K562 (cell line): Measurements from ENCODE around the gene ITGA3. TPM values are rescaled to one million over a fixed set of nuclear protein-coding genes. Genes with fewer than 3 reads are reported as not detected.

ENCODE experiments used
- ATAC-seq: fragments of 200-7000 bp; cut with Tn5 transposase; 3 replicates; pipeline ENCODE4 v1.9.1; 2020; ENCODE audit warnings: moderate library complexity
- BruUV-seq: library from RNA; stranded (reverse); fragments of 400-500 nt; replicated peaks from 2 replicates; lab custom pipeline; 2021; lab: Mats Ljungman, UMichigan
- CTCF ChIA-PET: fragments of 300-600 bp; formaldehyde crosslinking; extraction: SDS; loops from one replicate; lab custom pipeline; 2021; ENCODE audit warnings: low intra/inter-chr PET ratio; lab: Yijun Ruan, JAX
- POLR2A ChIA-PET: fragments of 300-600, 350-650 bp; sonication (Branson Sonifier 250); formaldehyde crosslinking; extraction: SDS; loops from one replicate; lab custom pipeline; 2021; ENCODE audit warnings: antibody characterized with exemption, inconsistent platforms; lab: Yijun Ruan, JAX
- DNase-seq, 4 experiments: peaks; one replicate each; pipeline versions ENCODE4 v3.0.0 to v3.0.0-alpha.2; 2011 to 2018; ENCODE audit warnings: low spot score in 3 of 4, mixed read lengths in 3 of 4; ENCODE audit errors: extremely low read depth in 1 of 4
- FAIRE-seq: peaks from 2 replicates; lab custom pipeline; 2011; peaks lifted over from hg19 to GRCh38; lab: Jason Lieb, UNC
- H2AFZ ChIP-seq: 2 replicates; pipeline ENCODE4 v1.6.0; 2011; ENCODE audit warnings: low read depth, low read length, control low read depth, inconsistent platforms
- H3K27ac ChIP-seq: fragments of 200-600 bp; 3 replicates; pipeline ENCODE4 v1.8.0; 2011; ENCODE audit warnings: low read depth, mild to moderate bottlenecking, control low read depth, inconsistent platforms, low read length, moderate library complexity, mixed read lengths; ENCODE audit errors: extremely low read depth
- H3K27me3 ChIP-seq, 2 experiments: fragments of 300-600 bp in 1 of 2; 2 replicates in 1 of 2; 3 replicates in 1 of 2; pipeline versions ENCODE4 v1.6.0 to v1.8.0; 2011; ENCODE audit warnings: inconsistent platforms in 2 of 2, low read length in 2 of 2, mild to moderate bottlenecking in 1 of 2, mixed read lengths in 1 of 2, moderate library complexity in 1 of 2; ENCODE audit not compliant: control insufficient read depth in 2 of 2, insufficient read depth in 2 of 2
- H3K36me3 ChIP-seq: fragments of 300-600 bp; 3 replicates; pipeline ENCODE4 v1.8.0; 2011; ENCODE audit warnings: mild to moderate bottlenecking, low read length, inconsistent platforms; ENCODE audit not compliant: control insufficient read depth, insufficient read depth
- H3K4me1 ChIP-seq, 2 experiments: fragments of 200-600 bp in 1 of 2; replicated peaks in 1 of 2; 2 replicates in 1 of 2; 3 replicates in 1 of 2; pipeline versions ENCODE4 v1.5.1 to v1.8.0; 2011; ENCODE audit warnings: inconsistent platforms in 2 of 2, low read length in 2 of 2, mild to moderate bottlenecking in 1 of 2, mixed read lengths in 1 of 2, moderate library complexity in 1 of 2; ENCODE audit not compliant: control insufficient read depth in 2 of 2, insufficient read depth in 2 of 2
- H3K4me2 ChIP-seq: 2 replicates; pipeline ENCODE4 v1.6.1; 2011; ENCODE audit warnings: low read length, control low read depth, inconsistent platforms, mixed read lengths; ENCODE audit not compliant: insufficient read depth
- H3K4me3 ChIP-seq: fragments of 200-600 bp; sonication (generic), shearing (Covaris generic); 2 replicates; pipeline ENCODE4 v1.5.1; 2016; ENCODE audit warnings: control low read depth, inconsistent platforms
- H3K79me2 ChIP-seq: fragments of 200-600 bp; 3 replicates; pipeline ENCODE4 v1.8.0; 2011; ENCODE audit warnings: low read length, inconsistent platforms; ENCODE audit not compliant: control insufficient read depth, insufficient read depth
- H3K9ac ChIP-seq, 2 experiments: 2 replicates each; pipeline versions ENCODE4 v1.6.0 to v1.6.1; 2011; ENCODE audit warnings: low read depth in 2 of 2, low read length in 2 of 2, control low read depth in 1 of 2, inconsistent platforms in 1 of 2, mild to moderate bottlenecking in 1 of 2, mixed read lengths in 1 of 2; ENCODE audit not compliant: insufficient read depth in 1 of 2
- H3K9me1 ChIP-seq: one replicate; pipeline ENCODE4 v1.6.0; 2011; ENCODE audit warnings: inconsistent platforms, mild to moderate bottlenecking, low read length, moderate library complexity; ENCODE audit not compliant: control insufficient read depth, insufficient read depth
- H3K9me3 ChIP-seq: replicated peaks from 2 replicates; pipeline ENCODE4 v1.5.1; 2011; ENCODE audit warnings: low read depth, low read length, inconsistent platforms; ENCODE audit not compliant: control insufficient read depth, insufficient read depth
- H4K20me1 ChIP-seq: replicated peaks from 2 replicates; pipeline ENCODE4 v1.6.1; 2011; ENCODE audit warnings: low read length, inconsistent platforms, mixed read lengths; ENCODE audit not compliant: control insufficient read depth, insufficient read depth
- ARHGAP35 ChIP-seq: fragments of 450-650 bp; IDR thresholded peaks from 2 replicates; pipeline ENCODE4 v1.6.1; 2018; ENCODE audit not compliant: partially characterized antibody
- CEBPG ChIP-seq, 3 experiments: fragments of 200-800 bp in 1 of 3; sonication (Bioruptor generic) in 1 of 3; sonication (generic) in 1 of 3; formaldehyde crosslinking in 1 of 3; IDR thresholded peaks in 2 of 3; conservative IDR thresholded peaks in 1 of 3; 2 replicates each; pipeline versions ENCODE4 v1.6.1 to v1.8.0; 2016 to 2022; ENCODE audit warnings: missing compliant biosample characterization in 2 of 3, missing genetic modification characterization in 2 of 3, mild to moderate bottlenecking in 1 of 3, missing genetic modification reagents in 1 of 3
- CREM ChIP-seq: IDR thresholded peaks from 2 replicates; pipeline ENCODE4 v1.6.1; 2014; ENCODE audit warnings: antibody characterized with exemption, low read depth
- CTBP1 ChIP-seq: fragments of 450-650 bp; IDR thresholded peaks from 2 replicates; pipeline ENCODE4 v1.6.1; 2016; ENCODE audit warnings: borderline replicate concordance
- ELF2 ChIP-seq: fragments of 250-450 bp; sonication (Bioruptor Pico); IDR thresholded peaks from 2 replicates; pipeline ENCODE4 v1.5.0; 2021; ENCODE audit warnings: mild to moderate bottlenecking
- ELF4 ChIP-seq: fragments of 450-650 bp; formaldehyde crosslinking; IDR thresholded peaks from 2 replicates; pipeline ENCODE4 v1.4.0; 2022; ENCODE audit warnings: missing genetic modification characterization
- FOXM1 ChIP-seq, 2 experiments: fragments of 450-650 bp in 1 of 2; sonication (generic) in 1 of 2; formaldehyde crosslinking in 1 of 2; IDR thresholded peaks; 2 replicates each; pipeline versions ENCODE4 v1.6.1 to v1.9.0; 2017 to 2022; ENCODE audit warnings: low read depth in 2 of 2, mild to moderate bottlenecking in 2 of 2, missing genetic modification reagents in 1 of 2, moderate library complexity in 1 of 2
- PCBP1 ChIP-seq: fragments of 200-400 bp; formaldehyde crosslinking; IDR thresholded peaks from 2 replicates; pipeline ENCODE4 v1.6.1; 2018; ENCODE audit warnings: mild to moderate bottlenecking, low read depth, low read length; ENCODE audit not compliant: poor library complexity, severe bottlenecking
- POLR2G ChIP-seq: fragments of 200-400 bp; formaldehyde crosslinking; IDR thresholded peaks from 2 replicates; pipeline ENCODE4 v1.6.1; 2017; ENCODE audit warnings: low read depth, mild to moderate bottlenecking, antibody characterized with exemption, low read length, moderate library complexity
- PURB ChIP-seq: sonication (generic); formaldehyde crosslinking; IDR thresholded peaks from 2 replicates; pipeline ENCODE4 v1.9.0; 2021; ENCODE audit warnings: low read depth, mild to moderate bottlenecking, missing genetic modification reagents
- RAD21 ChIP-seq, 2 experiments: fragments of 250-450 bp in 1 of 2; fragments of 450-650 bp in 1 of 2; sonication (Bioruptor Pico) in 1 of 2; formaldehyde crosslinking in 1 of 2; IDR thresholded peaks in 1 of 2; conservative IDR thresholded peaks in 1 of 2; 2 replicates each; pipeline versions ENCODE4 v1.4.0 to v1.8.0; 2020 to 2022; ENCODE audit warnings: mild to moderate bottlenecking in 2 of 2, moderate library complexity in 1 of 2
- SMARCE1 ChIP-seq: fragments of 450-650 bp; IDR thresholded peaks from 2 replicates; pipeline ENCODE4 v1.7.1; 2016; ENCODE audit warnings: mild to moderate bottlenecking
- TRIM25 ChIP-seq: fragments of 450-650 bp; IDR thresholded peaks from 2 replicates; pipeline ENCODE4 v1.7.0; 2016; ENCODE audit warnings: borderline replicate concordance
- ZBTB33 ChIP-seq: sonication (generic); formaldehyde crosslinking; IDR thresholded peaks from 2 replicates; pipeline ENCODE4 v1.8.1; 2023; ENCODE audit warnings: mild to moderate bottlenecking, missing genetic modification reagents
- ZC3H11A ChIP-seq: IDR thresholded peaks from 2 replicates; pipeline ENCODE4 v1.6.1; 2012; ENCODE audit warnings: low read depth, low read length, improper control_type of control experiment
- ZKSCAN3 ChIP-seq: fragments of 250-450 bp; sonication (Bioruptor Pico); IDR thresholded peaks from 2 replicates; pipeline ENCODE4 v1.4.0; 2020
- ZNF282 ChIP-seq: sonication (generic); formaldehyde crosslinking; IDR thresholded peaks from 2 replicates; pipeline ENCODE4 v1.8.1; 2023; ENCODE audit warnings: missing genetic modification reagents
- ZNF707 ChIP-seq: fragments of 250-450 bp; sonication (Bioruptor Pico); conservative IDR thresholded peaks from 2 replicates; pipeline ENCODE4 v1.8.0; 2022; ENCODE audit warnings: inconsistent platforms, mild to moderate bottlenecking, moderate library complexity
- ZNF785 ChIP-seq: fragments of 250-450 bp; sonication (Bioruptor Pico); IDR thresholded peaks from 2 replicates; pipeline ENCODE4 v1.4.0; 2020; ENCODE audit warnings: mild to moderate bottlenecking
- WGBS: fragments of 100-300 bp; shearing (Covaris generic); methylation state at CpG from one replicate; pipeline ENCODE4 v1.1.6; 2016; ENCODE audit warnings: low coverage, mixed read lengths; ENCODE audit not compliant: insufficient coverage; ENCODE audit errors: missing lambda C conversion rate; 5-methylcytosine and 5-hydroxymethylcytosine counted together
- in situ Hi-C: fragments of 300-500 bp; cut with MboI; formaldehyde crosslinking; loops from 4 replicates; pipeline ENCODE4 v1.15.0; 2018; ENCODE audit warnings: inconsistent platforms, mixed read lengths
- intact Hi-C: fragments of 100-400 bp; cut with micrococcal nuclease; formaldehyde crosslinking; loops from 2 replicates; pipeline ENCODE4 v1.14.2; 2022
- polyA plus RNA-seq, 8 experiments: library from polyadenylated mRNA; depleted of rRNA in 4 of 8; stranded (reverse) in 5 of 8; unstranded in 3 of 8; fragments of >200 nt; fragmentation: Nextera tagmentation in 2 of 8; fragmentation: Illumina TruSeq in 1 of 8; extraction: Ambion mirVana in 2 of 8; extraction: Trizol in 1 of 8; gene quantifications; 2 replicates each; pipeline versions ENCODE4 v1.2.1 to v1.2.3, GENCODE V29; 2011 to 2014; ENCODE audit warnings: inconsistent platforms in 1 of 8, missing spikeins in 1 of 8
- total RNA-seq, 7 experiments: library from RNA; depleted of rRNA in 6 of 7; stranded (reverse); fragments of >200 nt in 6 of 7; fragmentation: Illumina TruSeq in 2 of 7; extraction: Trizol in 2 of 7; gene quantifications; 2 replicates each; pipeline versions ENCODE4 v1.2.1 to v1.2.3, GENCODE V29; 2011 to 2021; ENCODE audit warnings: low replicate concordance in 1 of 7

ITGA3 gene
- total and polyA plus RNA-seq, 9 of the 15 experiments (the other 6 are each of a cell fraction or from before 2014, with no cell fraction given), result 0.03 to 0.75 (median 0.14) TPM; not detected in 2

- peaks cover 20 to 30% of the 10 kb centered on the region in 2 experiments; a peak in 4 of 5 replicates for H3K27me3 ChIP-seq
- TF ChIP-seq PURB (no peak), ZNF282 (CRISPR knock-in tag) (no peak), ELF2 (CRISPR knock-in tag) (0 out of 2 replicates have a peak, but pooled peaks have one; percentile 35), ZBTB33 (CRISPR knock-in tag) (0 out of 2 replicates have a peak, but pooled peaks have one; percentile 4), FOXM1 (IDR thresholded peaks at IDR 0.05; ENCODE audit: low read depth) (no peak), FOXM1 (CRISPR knock-in tag; IDR thresholded peaks at IDR 0.05; ENCODE audit: low read depth) (no peak), ZKSCAN3 (no peak), RAD21 (CRISPR knock-in tag; conservative IDR thresholded peaks at IDR 0.05 in 1 of 2, IDR thresholded peaks at IDR 0.05 in 1 of 2) (peak; percentile 29 to 66; a peak in 3 of 4 replicates), ELF4 (CRISPR knock-in tag) (no peak), CEBPG (CRISPR knock-in tag; IDR thresholded peaks at IDR 0.05) (peak; percentile 36; the same call in 1 of the 2 replicates), CEBPG (tag; conservative IDR thresholded peaks at IDR 0.05 in 1 of 2, IDR thresholded peaks at IDR 0.05 in 1 of 2) (no peak), ZNF707 (no peak), CTBP1 (peak; percentile 42; the same call in 1 of the 2 replicates), PCBP1 (no peak), CREM (0 out of 2 replicates have a peak, but pooled peaks have one; percentile 29), ARHGAP35 (no peak), ZNF785 (CRISPR knock-in tag) (no peak), SMARCE1 (no peak), POLR2G (no peak), ZC3H11A (no peak), TRIM25 (no peak)
Measured at GRCh38 chr17:50114849-50115357, 59.0 kb downstream of the ITGA3 start.

More at GRCh38 chr17:50114849-50115357, 59.0 kb downstream of the ITGA3 start:
- Histone ChIP-seq H3K9ac (no peak overlapping the region), H3K9me3 (no peaks in the 10 kb centered on the region), H3K36me3 (no peaks in the 10 kb centered on the region), H2AFZ (no peak overlapping the region), H3K4me3 (no peak overlapping the region), H3K9me1 (no peaks in the 10 kb centered on the region), H3K27ac (no peak overlapping the region), H4K20me1 (peaks cover 9% of the 10 kb centered on the region), H3K4me1 (peaks cover 0 to 42% of the 10 kb centered on the region in 2 experiments), H3K4me2 (no peak overlapping the region), H3K79me2 (no peaks in the 10 kb centered on the region)
- in situ Hi-C loops, result no loop called here
- CTCF ChIA-PET, result no interaction called here
- ATAC-seq (peak; percentile 64), DNase-seq (peak in 3 of 4 experiments; percentile 38 to 76 (median 54)), FAIRE-seq (peak; percentile 92)
- 9% methylated on average over 6 of the region's 6 CpGs for WGBS
- no TSS peak for BruUV-seq
- POLR2A ChIA-PET, result interaction anchor here (0.6 to 0.9 kb wide), 3 partner anchors 8 to 231 kb away, joined by 3 to 4 read pairs (median 4); partner anchors contain the start of gene XYLT2
- intact Hi-C loops, result loop anchor here (1.0 to 2.0 kb wide), 2 partner anchors 46 to 84 kb away; no protein-coding TSS in a partner anchor
